ENCODE data around the gene HLCS.

DNA sequence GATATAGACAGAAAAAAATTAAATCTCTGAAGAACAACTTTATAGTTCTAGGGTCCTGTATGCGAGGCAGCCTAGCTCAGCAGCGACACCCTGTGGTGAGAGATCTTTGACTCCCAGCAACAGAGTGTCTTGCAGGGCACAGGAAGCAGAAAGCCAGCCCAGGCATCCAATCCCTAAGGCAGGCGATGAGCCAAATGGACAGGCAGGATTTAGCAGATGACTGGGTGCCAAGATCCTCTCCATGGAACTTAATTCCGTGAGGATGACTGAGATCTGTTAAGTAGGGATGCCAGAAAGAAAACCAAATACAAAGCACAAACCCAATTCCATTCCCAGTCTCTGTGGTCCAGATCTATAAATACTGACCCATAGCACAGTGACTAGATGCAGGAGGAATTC lies 38.8 kb downstream of the HLCS start:
- TF ChIP-seq YY1 (IDR thresholded peaks at IDR 0.05; ENCODE audit: insufficient read depth, insufficient read length) (no peak), SUZ12 (IDR thresholded peaks at IDR 0.05; ENCODE audit: extremely low read depth, insufficient read depth, insufficient read length) (no peak)

Data from NT2/D1 (cell line).